H1 (cell line): Measurements from ENCODE around the gene NDUFA8. TPM values are rescaled to one million over a fixed set of nuclear protein-coding genes. Genes with fewer than 3 reads are reported as not detected.
A peak's percentile ranks its signal among the peaks of the same experiment; 100 is the strongest.

Experiments used
- CTCF ChIA-PET: fragments of 300-600 bp; sonication (Branson Sonifier 250); formaldehyde crosslinking; loops from one replicate; lab custom pipeline; 2021; ENCODE audit not compliant: partially characterized antibody; lab: Charles Lee
- POLR2A ChIA-PET: fragments of 300-600 bp; sonication (Branson Sonifier 250); formaldehyde crosslinking; loops from one replicate; lab custom pipeline; 2021; ENCODE audit warnings: inconsistent platforms; ENCODE audit not compliant: partially characterized antibody; lab: Charles Lee
- DNase-seq, 2 experiments: peaks; one replicate each; pipeline versions ENCODE4 v3.0.0 to v3.0.0-alpha.2; 2010 to 2022; ENCODE audit warnings: low spot score in 2 of 2, low read depth in 1 of 2, mixed read lengths in 1 of 2
- FAIRE-seq: peaks from 2 replicates; lab custom pipeline; 2011; peaks lifted over from hg19 to GRCh38; lab: Jason Lieb, UNC
- H2AFZ ChIP-seq: 2 replicates; pipeline ENCODE4 v1.8.1; 2012; ENCODE audit warnings: low read length, inconsistent platforms
- H2AK5ac ChIP-seq: 2 replicates; pipeline ENCODE4 v1.6.1; 2013; ENCODE audit warnings: low read depth, low read length
- H2BK120ac ChIP-seq: replicated peaks from 2 replicates; pipeline ENCODE3; 2013; ENCODE audit warnings: low read depth, low read length, inconsistent platforms
- H2BK12ac ChIP-seq: 2 replicates; pipeline ENCODE4 v1.6.1; 2013; ENCODE audit warnings: low read depth, low read length
- H2BK15ac ChIP-seq: 2 replicates; pipeline ENCODE4 v1.6.1; 2013; ENCODE audit warnings: low read length
- H2BK20ac ChIP-seq: 2 replicates; pipeline ENCODE4 v1.6.1; 2013; ENCODE audit warnings: low read length
- H2BK5ac ChIP-seq: 2 replicates; pipeline ENCODE4 v1.6.1; 2013; ENCODE audit warnings: low read depth, low read length
- H3K14ac ChIP-seq: 2 replicates; pipeline ENCODE4 v1.6.1; 2013; ENCODE audit warnings: inconsistent platforms; ENCODE audit not compliant: insufficient read length
- H3K18ac ChIP-seq: 2 replicates; pipeline ENCODE4 v1.6.1; 2013; ENCODE audit warnings: low read length; ENCODE audit errors: extremely low read depth
- H3K23ac ChIP-seq: 2 replicates; pipeline ENCODE4 v1.6.1; 2013; ENCODE audit warnings: inconsistent platforms; ENCODE audit not compliant: insufficient read length
- H3K23me2 ChIP-seq: 2 replicates; pipeline ENCODE4 v1.6.1; 2013; ENCODE audit warnings: low read depth, low read length
- H3K27ac ChIP-seq: 2 replicates; pipeline ENCODE4 v1.6.1; 2011; ENCODE audit warnings: low read depth, low read length, inconsistent platforms
- H3K27me3 ChIP-seq, 4 experiments: replicated peaks in 1 of 4; 1 replicate in 1 of 4; 2 replicates in 3 of 4; pipeline versions ENCODE4 v1.6.1 to v1.8.1; 2011 to 2013; ENCODE audit warnings: low read length in 3 of 4, mild to moderate bottlenecking in 3 of 4, inconsistent platforms in 2 of 4, mixed read lengths in 2 of 4, moderate library complexity in 1 of 4; ENCODE audit not compliant: control insufficient read depth in 3 of 4, insufficient read depth in 3 of 4; ENCODE audit errors: extremely low read depth in 1 of 4
- H3K36me3 ChIP-seq, 4 experiments: 2 replicates each; pipeline versions ENCODE4 v1.6.1 to v1.8.1; 2011 to 2013; ENCODE audit warnings: mild to moderate bottlenecking in 4 of 4, low read length in 3 of 4, moderate library complexity in 2 of 4, control low read depth in 1 of 4, inconsistent platforms in 1 of 4; ENCODE audit not compliant: insufficient read depth in 4 of 4, control insufficient read depth in 2 of 4
- H3K4ac ChIP-seq: replicated peaks from 2 replicates; pipeline ENCODE3; 2013; ENCODE audit warnings: low read length, low read depth, mixed read lengths, inconsistent platforms; ENCODE audit not compliant: insufficient read length
- H3K4me1 ChIP-seq, 4 experiments: replicated peaks in 1 of 4; 1 replicate in 1 of 4; 2 replicates in 3 of 4; pipeline versions ENCODE4 v1.6.1 to v1.8.1; 2011 to 2013; ENCODE audit warnings: low read length in 3 of 4, inconsistent platforms in 2 of 4, mixed read lengths in 1 of 4; ENCODE audit not compliant: insufficient read depth in 4 of 4, control insufficient read depth in 3 of 4
- H3K4me2 ChIP-seq, 2 experiments: 2 replicates each; pipeline versions ENCODE4 v1.6.1 to v1.8.1; 2011 to 2013; ENCODE audit warnings: low read depth in 2 of 2, low read length in 2 of 2, control low read depth in 1 of 2, inconsistent platforms in 1 of 2, mild to moderate bottlenecking in 1 of 2; ENCODE audit not compliant: insufficient read depth in 1 of 2
- H3K4me3 ChIP-seq, 4 experiments: fragments of 200-600, 300-600 bp in 1 of 4; sonication (generic), shearing (Covaris generic), sonication (Bioruptor Twin) in 1 of 4; 2 replicates each; pipeline versions ENCODE4 v1.5.1 to v1.8.1; 2011 to 2016; ENCODE audit warnings: low read length in 4 of 4, low read depth in 3 of 4, control low read depth in 2 of 4, inconsistent platforms in 2 of 4, mild to moderate bottlenecking in 2 of 4, mixed read lengths in 1 of 4, moderate library complexity in 1 of 4; ENCODE audit not compliant: insufficient read depth in 2 of 4; ENCODE audit errors: extremely low read depth in 1 of 4
- H3K56ac ChIP-seq: replicated peaks from 2 replicates; pipeline ENCODE3; 2013; ENCODE audit warnings: low read depth, mild to moderate bottlenecking, mixed read lengths, low read length, inconsistent platforms; ENCODE audit not compliant: insufficient read length
- H3K79me1 ChIP-seq: 2 replicates; pipeline ENCODE4 v1.6.1; 2013; ENCODE audit warnings: low read depth, low read length, control low read depth
- H3K79me2 ChIP-seq, 2 experiments: 2 replicates each; pipeline versions ENCODE4 v1.6.1 to v1.8.1; 2012 to 2013; ENCODE audit warnings: low read length in 2 of 2, mild to moderate bottlenecking in 2 of 2, inconsistent platforms in 1 of 2; ENCODE audit not compliant: insufficient read depth in 2 of 2, control insufficient read depth in 1 of 2
- H3K9ac ChIP-seq, 4 experiments: replicated peaks in 1 of 4; 1 replicate in 1 of 4; 2 replicates in 3 of 4; pipeline versions ENCODE4 v1.6.1 to v1.8.1; 2011 to 2013; ENCODE audit warnings: low read depth in 3 of 4, low read length in 3 of 4, control low read depth in 2 of 4, mild to moderate bottlenecking in 2 of 4, moderate library complexity in 2 of 4, inconsistent platforms in 1 of 4; ENCODE audit errors: extremely low read depth in 1 of 4
- H3K9me3 ChIP-seq, 2 experiments: 2 replicates each; pipeline versions ENCODE4 v1.6.1 to v1.8.1; 2012 to 2013; ENCODE audit warnings: mild to moderate bottlenecking in 2 of 2, moderate library complexity in 2 of 2, control low read depth in 1 of 2, inconsistent platforms in 1 of 2, low read depth in 1 of 2, low read length in 1 of 2, mixed read lengths in 1 of 2; ENCODE audit not compliant: insufficient read depth in 2 of 2
- H4K20me1 ChIP-seq, 2 experiments: replicated peaks in 1 of 2; 2 replicates each; pipeline versions ENCODE3 to v1.8.1; 2011 to 2013; ENCODE audit warnings: inconsistent platforms in 2 of 2, low read length in 2 of 2, mild to moderate bottlenecking in 1 of 2; ENCODE audit not compliant: insufficient read depth in 2 of 2, control insufficient read depth in 1 of 2
- H4K5ac ChIP-seq: 2 replicates; pipeline ENCODE4 v1.6.1; 2013; ENCODE audit warnings: low read length, low read depth, mixed read lengths, inconsistent platforms; ENCODE audit not compliant: insufficient read length
- H4K8ac ChIP-seq: 2 replicates; pipeline ENCODE4 v1.8.0; 2013; ENCODE audit warnings: mild to moderate bottlenecking, moderate library complexity, low read length, inconsistent platforms; ENCODE audit not compliant: insufficient read depth; ENCODE audit errors: extremely low read depth
- H4K91ac ChIP-seq: replicated peaks from 2 replicates; pipeline ENCODE3; 2013; ENCODE audit warnings: low read length, mixed read lengths, inconsistent platforms; ENCODE audit not compliant: insufficient read length
- GTF2F1 ChIP-seq: IDR thresholded peaks from 2 replicates; pipeline ENCODE4 v1.6.1; 2012; ENCODE audit warnings: low read depth, low read length, improper control_type of control experiment, borderline replicate concordance
- SUZ12 ChIP-seq: fragments of 200-600 bp; sonication (generic); IDR thresholded peaks from 2 replicates; pipeline ENCODE4 v1.6.1; 2012; ENCODE audit warnings: mild to moderate bottlenecking, inconsistent platforms, low read length, moderate library complexity, mixed read lengths
- WGBS, 2 experiments: shearing (Covaris generic) in 1 of 2; methylation state at CpG; one replicate each; pipeline versions ENCODE4 v1.1.6 to v1.1.7; 2013 to 2015; ENCODE audit warnings: low lambda C conversion rate in 2 of 2, mixed read lengths in 2 of 2, inconsistent platforms in 1 of 2, low coverage in 1 of 2, missing lambda C conversion rate in 1 of 2; ENCODE audit not compliant: insufficient replicate concordance in 2 of 2, insufficient coverage in 1 of 2, insufficient read length in 1 of 2; ENCODE audit errors: extremely low coverage in 1 of 2, missing lambda C conversion rate in 1 of 2; 5-methylcytosine and 5-hydroxymethylcytosine counted together
- polyA plus RNA-seq, 7 experiments: library from polyadenylated mRNA; depleted of rRNA in 3 of 7; stranded (reverse) in 5 of 7; unstranded in 2 of 7; fragments of >200 nt in 5 of 7; fragments of 200-250 nt in 2 of 7; gene quantifications; 1 replicate in 5 of 7; 2 replicates in 1 of 7; 4 replicates in 1 of 7; pipeline versions ENCODE4 v1.2.1 to v1.2.3, GENCODE V29; 2011 to 2013; ENCODE audit warnings: missing spikeins in 2 of 7, mixed read lengths in 2 of 7
- total RNA-seq: library from RNA; stranded (reverse); fragmentation: NEBNext Ultra II Directional; extraction: Animal tissue kit (Norgen Biotek cat#: 25700); gene quantifications from 2 replicates; pipeline ENCODE4 v1.2.1, GENCODE V29; 2021
- TF ChIP-seq, protein P1 (sequence below): IDR thresholded peaks from 2 replicates; pipeline ENCODE4 v1.6.1; 2011; ENCODE audit warnings: low read depth, mild to moderate bottlenecking, low read length; ENCODE audit not compliant: insufficient read depth

Gene NDUFA8
- total and polyA plus RNA-seq, 2 of the 8 experiments (the other 6 are each of a cell fraction or from before 2014, with no cell fraction given), result 61.0 to 73.8 TPM

- no peaks in the 10 kb centered on the region for H4K20me1 ChIP-seq
- CTCF ChIA-PET, result interaction anchor here (1.0 to 1.9 kb wide), 7 partner anchors 11 to 146 kb away, joined by 3 to 5 read pairs (median 4); partner anchors contain the start of genes MORN5 and NDUFA8
- H3K4ac ChIP-seq, result no peak overlapping the region
- no peak overlapping the region; a peak in 1 of 4 replicates for H3K4me2 ChIP-seq
- H3K23me2 ChIP-seq, result no peaks in the 10 kb centered on the region
- H2AFZ ChIP-seq, result no peak overlapping the region
- H4K8ac ChIP-seq, result peak overlapping the region; percentile 73; the same call in 1 of the 2 replicates
- H2BK120ac ChIP-seq, result no peak overlapping the region
- H2BK5ac ChIP-seq, result no peak overlapping the region
- 0 out of 2 replicates have a peak overlapping the region, but pooled peaks have one; percentile 35 for H2BK12ac ChIP-seq
- no peak overlapping the region for H3K23ac ChIP-seq
- DNase-seq (no peak), FAIRE-seq (no peak)
- no peak overlapping the region for H4K91ac ChIP-seq
- H2AK5ac ChIP-seq, result no peak overlapping the region
- no peak overlapping the region for H3K27ac ChIP-seq
- no peak overlapping the region for H3K4me3 ChIP-seq
- H3K9me3 ChIP-seq, result no peaks in the 10 kb centered on the region
- no peak overlapping the region for H3K56ac ChIP-seq
- no peak overlapping the region; the same call in 1 of the 2 replicates for H2BK15ac ChIP-seq
- H3K4me1 ChIP-seq, result peaks cover 0 to 11% (median 6%) of the 10 kb centered on the region in 4 experiments; a peak in 6 of 7 replicates
- no peak overlapping the region for H3K14ac ChIP-seq
- H3K36me3 ChIP-seq, result no peaks in the 10 kb centered on the region
- H3K79me2 ChIP-seq, result no peaks in the 10 kb centered on the region
- H3K27me3 ChIP-seq, result no peaks in the 10 kb centered on the region; a peak in 1 of 7 replicates
- 97% methylated on average over 9 of the region's 12 CpGs; no CpG with 5 or more reads in 1 of the 2 experiments for WGBS, 2 experiments
- H3K9ac ChIP-seq, result no peak overlapping the region
- no peak for TF ChIP-seq GTF2F1
- TF ChIP-seq, protein P1, sequence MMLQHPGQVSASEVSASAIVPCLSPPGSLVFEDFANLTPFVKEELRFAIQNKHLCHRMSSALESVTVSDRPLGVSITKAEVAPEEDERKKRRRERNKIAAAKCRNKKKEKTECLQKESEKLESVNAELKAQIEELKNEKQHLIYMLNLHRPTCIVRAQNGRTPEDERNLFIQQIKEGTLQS, result no peak
- no peak for TF ChIP-seq SUZ12
- H2BK20ac ChIP-seq, result no peak overlapping the region
- 0 out of 2 replicates have a peak overlapping the region, but pooled peaks have one; percentile 53 for H3K18ac ChIP-seq
- H3K79me1 ChIP-seq, result no peaks in the 10 kb centered on the region
- no peak overlapping the region for H4K5ac ChIP-seq
- POLR2A ChIA-PET, result interaction anchor here (1.7 kb wide), 1 partner anchor 12 kb away, joined by 3 read pairs; no protein-coding TSS in a partner anchor
These were observed 44.9 kb upstream of the NDUFA8 start for GRCh38 chr9:122204491-122204890.
